GM18505 (cell line): Measurements from ENCODE around the gene CIAO2A.

Source experiments
- ATAC-seq: cut with Tn5 transposase; IDR thresholded peaks from one replicate; pipeline ENCODE4 v1.9.1; 2021; ENCODE audit not compliant: unreplicated experiment
- POLR2A ChIP-seq: IDR thresholded peaks from 4 replicates; pipeline ENCODE4 v1.6.1; 2011; ENCODE audit warnings: borderline replicate concordance; ENCODE audit not compliant: insufficient read depth, insufficient read length; ENCODE audit errors: extremely low read depth

CIAO2A gene

DNA sequence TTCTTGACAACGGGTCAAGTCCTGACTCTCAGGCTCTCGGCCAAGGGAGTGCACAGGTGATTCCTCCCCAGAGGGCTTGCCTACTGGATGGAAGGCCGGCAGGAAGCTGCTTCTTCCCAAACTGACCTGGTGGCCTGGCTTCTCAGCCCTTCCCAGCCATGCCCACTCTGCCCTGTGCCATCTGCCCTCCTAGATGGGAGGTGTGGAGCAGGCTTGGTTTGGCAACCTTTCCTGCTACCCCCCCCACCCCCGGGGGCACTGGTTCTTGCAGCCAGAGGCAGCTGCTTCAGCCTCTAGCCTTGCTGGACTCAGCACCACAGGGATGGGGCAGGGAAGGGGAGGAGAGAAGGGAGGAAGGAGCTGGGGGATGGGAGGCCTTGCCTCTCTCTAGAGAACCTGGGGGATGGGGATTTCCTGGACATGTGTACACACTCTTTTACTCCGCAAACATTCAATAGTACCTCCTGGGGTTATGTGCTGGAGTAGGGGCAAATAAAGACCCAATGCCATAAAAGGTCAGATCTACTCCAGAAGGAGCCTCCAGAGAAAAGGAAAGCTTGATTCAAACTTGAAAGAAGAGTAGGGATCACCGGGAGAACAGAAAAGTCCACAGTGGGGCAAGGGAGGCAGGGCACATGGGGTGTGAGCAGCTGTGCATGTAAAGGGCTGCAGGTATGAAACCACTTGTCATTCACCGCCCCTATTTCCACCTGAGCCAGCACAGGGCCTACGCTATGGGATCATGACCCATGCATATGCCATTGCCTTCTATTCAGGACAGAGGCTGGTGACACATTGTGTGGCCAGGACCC lies 43.2 kb downstream of the CIAO2A start:
- TF ChIP-seq POLR2A, result no peak
- ATAC-seq, result no peak

DNA sequence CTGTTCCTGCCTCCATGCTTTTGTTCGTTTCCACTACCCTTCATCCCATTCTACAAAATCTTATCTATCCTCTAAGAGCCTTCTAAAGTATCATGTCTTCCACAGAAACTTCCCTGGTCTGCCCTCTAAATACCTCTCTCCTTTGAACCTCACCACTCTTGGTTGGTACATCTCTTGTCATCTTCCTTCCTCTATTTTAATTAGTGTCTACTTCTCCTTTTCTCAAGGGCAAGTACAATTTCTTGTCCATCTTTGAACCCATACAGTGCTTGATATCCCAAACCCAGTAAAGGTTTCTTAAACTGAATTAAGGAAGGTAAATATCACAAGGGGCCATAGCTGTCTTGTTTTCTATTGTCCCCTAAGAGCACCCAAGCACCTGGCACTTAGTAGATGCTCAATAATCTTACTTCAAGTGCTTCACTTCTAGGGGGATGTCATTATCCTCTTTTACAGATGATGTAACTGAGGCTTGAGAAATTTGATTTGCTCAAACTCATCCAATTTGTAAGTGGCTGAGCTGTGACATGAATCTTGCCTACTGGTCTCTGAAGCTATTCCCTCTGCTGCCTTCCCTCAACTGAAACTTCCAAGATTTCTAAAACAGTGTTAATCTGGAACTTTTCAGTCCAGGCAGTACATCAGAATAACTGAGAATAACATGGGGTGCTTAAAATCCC lies 44.7 kb downstream of the CIAO2A start:
- TF ChIP-seq POLR2A, result no peak
- ATAC-seq, result no peak

DNA sequence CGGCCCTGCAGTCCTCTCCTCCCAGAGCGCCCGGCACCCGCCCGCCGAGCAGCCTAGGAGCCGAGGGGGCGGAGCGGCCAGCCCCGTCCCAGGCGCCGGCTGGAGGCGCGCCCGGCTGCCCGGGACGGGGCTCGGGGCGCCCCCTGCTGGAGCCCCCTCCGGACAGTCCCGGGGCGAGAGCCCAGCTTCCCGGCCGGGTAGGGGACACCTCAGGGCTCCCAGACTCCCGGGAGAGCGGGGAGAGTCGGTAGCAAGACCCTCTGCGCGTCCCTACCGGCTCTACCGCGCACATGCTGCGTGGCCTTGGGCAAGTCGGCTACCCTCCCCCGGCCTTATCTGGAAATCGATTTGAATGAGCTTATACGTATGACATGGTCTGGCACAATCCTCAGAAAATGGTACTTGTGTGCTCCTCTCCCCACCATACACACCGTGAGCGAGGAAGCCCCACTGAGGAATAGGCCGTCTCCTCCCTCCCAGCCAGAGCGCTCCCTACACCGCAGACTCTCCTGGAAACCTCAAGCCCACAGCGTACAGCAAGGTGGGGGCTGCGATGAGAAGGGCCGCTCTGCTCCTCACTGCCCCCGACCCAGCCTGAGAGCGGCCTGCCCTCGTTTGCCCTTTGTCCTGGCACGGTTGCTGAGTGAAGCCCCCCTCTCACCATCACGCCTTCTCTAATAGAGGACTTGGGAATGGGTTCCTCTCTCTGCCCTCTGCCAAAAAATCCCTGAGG lies 47.1 kb downstream of the CIAO2A start, which contains the start of gene DAPK2:
Gene DAPK2 (minus strand): TSS at position 65 of the 733 bp plus-strand sequence. CDS start 6,224 bp downstream, outside the sequence.
- TF ChIP-seq POLR2A, result peak; percentile 30
- no peak for ATAC-seq

GRCh38 chr15:64045774-64046420 lies 47.7 kb downstream of the CIAO2A start:
- TF ChIP-seq POLR2A, result no peak
- ATAC-seq, result no peak

- TF ChIP-seq POLR2A, result no peak
- ATAC-seq, result no peak
Measured at GRCh38 chr15:64045101-64045435, 48.6 kb downstream of the CIAO2A start.

DNA sequence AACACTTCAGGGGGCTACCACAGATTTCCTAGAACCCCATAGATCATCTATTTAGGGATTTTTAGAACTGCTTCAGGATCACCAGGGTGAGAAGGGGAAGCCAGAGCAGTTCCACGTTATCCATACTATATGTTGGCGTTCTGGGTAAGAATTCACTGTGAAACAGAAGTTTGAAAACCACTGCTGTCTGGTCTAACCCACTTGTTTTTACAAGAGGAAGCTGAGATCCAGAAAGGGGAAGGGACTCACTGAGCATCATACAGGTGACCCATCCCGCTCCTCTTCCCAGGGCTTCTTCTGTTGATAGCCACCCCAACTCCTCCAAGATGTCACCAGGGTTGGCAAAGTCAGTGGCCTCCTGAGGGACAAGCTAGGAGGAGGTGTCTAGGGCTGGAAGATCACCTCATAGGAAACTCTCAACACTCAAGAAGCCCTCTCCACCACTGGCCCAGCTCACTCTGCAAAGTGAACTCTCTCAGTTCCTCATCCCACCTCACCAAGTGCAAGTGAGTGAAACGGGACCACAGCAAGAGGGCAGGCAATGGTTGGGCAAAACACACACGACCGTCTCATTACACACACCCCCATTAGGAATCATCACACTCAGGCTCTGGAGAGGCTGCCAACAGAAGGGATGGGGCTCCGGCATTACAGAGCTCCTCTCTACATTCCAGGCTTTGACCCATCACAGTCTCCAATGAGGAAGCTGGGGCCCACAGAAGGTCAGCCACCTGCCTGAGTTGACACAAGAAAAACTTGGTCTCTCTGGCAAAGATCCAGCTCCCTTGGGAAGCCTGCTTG lies 49.1 kb downstream of the CIAO2A start:
- ATAC-seq, result peak; percentile 52
- no peak for TF ChIP-seq POLR2A

DNA sequence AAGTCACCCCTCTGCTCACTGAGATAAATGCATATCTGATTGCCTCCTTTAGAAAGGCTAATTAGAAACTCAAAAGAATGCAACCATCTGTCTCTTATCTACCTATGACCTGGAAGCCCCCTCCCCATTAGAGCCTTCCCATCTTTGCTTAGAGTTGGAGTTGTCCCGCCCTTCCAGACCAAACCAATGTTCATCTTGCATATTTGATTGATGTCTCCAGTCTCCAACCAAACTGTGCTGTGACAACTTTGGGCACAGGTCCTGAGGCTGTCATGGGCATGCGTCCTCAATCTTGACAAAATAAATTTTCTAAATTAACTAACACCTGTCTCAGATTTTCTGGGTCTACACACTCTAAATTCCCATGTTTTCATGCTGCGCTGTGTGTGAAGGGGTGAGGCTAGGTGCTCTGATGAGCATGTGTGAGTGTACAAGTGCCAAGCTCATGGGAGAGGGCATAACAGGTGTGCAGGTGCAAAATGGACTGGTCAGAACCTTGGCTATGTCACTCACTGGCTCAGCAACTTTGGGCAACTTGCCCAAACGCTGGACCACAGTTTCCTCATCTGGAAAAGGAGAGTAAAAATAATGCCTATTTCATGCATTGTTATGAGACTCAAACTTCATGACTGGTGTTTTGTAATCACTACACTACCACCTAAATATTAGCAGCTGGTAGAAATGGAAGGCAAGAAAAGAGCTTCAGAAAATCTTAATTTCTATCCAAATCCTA lies 54.6 kb downstream of the CIAO2A start:
- ATAC-seq, result no peak
- TF ChIP-seq POLR2A, result no peak

DNA sequence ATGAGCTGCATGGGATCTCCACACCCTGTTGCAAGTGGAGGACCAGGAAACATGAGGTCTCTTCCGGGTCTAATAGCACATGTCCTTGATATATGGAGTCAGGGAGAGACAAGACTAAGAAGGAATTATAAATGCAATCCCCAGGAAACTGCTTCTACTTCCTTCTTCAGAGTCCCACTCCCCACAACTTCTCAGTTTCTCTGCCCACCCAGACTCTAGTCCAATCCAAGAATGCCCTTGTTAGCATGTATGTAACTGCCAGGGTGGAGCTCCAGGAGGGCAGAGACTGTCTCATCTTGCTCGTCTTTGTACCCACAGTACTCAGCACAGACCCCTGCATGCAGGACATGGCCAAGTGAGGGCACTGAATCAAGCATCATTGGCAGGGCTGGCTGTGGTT lies 55.7 kb downstream of the CIAO2A start:
- no peak for ATAC-seq
- no peak for TF ChIP-seq POLR2A

DNA sequence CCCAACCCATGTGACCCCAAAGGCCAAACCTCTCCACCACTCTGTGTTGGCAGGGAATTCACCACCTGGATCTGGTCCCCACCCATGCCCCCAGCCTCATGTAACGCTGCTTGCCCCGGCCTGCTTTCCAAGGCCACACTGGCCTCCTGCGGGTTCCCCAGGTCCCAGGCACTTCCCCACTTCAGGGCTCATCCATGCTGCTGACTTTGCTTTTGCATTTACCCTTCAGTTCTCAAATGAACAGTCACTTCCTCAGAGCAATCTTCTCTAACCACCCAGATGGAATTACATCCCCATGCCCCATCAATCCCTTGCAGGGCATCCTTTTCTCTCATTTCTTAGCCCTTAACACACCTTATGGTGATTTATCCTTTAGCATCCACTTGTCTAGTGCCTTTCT lies 56.5 kb downstream of the CIAO2A start:
- TF ChIP-seq POLR2A, result no peak
- ATAC-seq, result no peak

DNA sequence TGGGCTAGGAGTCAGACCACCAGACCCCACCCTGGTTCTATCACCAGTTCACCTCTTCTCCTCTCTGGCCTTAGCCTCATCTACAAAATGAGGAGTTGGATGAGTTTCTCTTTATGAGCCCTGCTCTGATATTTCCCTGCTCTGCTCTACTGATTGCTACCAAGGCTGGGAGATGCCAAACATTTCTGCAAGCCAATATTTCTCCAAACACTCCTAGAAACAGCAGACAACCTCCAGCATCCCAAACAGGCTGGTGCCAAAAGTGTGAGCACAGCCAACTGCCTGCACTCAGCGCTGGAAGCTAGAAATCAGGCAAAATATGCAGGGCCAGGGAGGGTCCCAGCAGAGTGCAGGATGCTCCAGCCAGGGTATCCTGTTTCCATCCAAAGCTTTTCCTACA lies 58.1 kb downstream of the CIAO2A start:
- ATAC-seq, result no peak
- no peak for TF ChIP-seq POLR2A

DNA sequence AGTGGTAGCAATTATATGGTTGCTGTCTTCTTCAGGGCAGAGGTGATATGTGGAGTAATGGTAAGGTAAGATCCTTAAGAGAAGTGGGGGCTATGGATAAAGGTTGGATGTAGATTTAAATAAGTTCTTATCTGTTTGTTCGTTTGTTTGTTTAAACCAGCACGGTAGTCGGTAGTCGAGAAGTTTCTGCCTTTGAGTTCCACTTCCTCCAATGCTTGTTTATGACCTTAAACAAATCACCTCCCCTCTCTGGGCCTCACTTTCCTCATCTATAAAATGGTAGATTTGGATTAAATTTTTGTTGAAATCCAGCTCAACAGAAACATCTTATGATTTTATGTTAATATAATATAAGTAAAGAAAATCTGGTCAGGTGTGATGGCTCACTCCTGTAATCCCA lies 59.1 kb downstream of the CIAO2A start:
- ATAC-seq, result no peak
- no peak for TF ChIP-seq POLR2A

DNA sequence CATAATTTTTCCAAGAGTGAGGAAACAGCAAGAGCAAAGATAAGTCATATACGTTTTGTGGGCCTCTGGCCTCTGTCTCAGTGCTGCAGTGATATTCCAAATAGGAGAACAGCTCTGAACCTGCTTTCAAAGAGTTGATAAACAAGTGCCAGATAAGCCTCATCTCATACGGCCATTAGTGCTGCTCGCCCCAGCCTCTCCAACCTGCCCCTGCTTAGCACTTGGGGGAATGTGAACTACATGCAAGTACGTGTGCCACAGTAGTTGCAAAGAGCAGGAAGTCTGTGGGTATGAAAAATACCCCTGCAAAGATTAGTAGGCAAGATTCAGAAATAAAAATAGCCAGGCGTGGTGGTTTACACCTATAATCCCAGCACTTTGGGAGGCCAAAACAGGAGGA lies 61.3 kb downstream of the CIAO2A start:
- TF ChIP-seq POLR2A, result no peak
- ATAC-seq, result no peak

GRCh38 chr15:64030123-64030522 lies 63.5 kb downstream of the CIAO2A start:
- ATAC-seq, result no peak
- no peak for TF ChIP-seq POLR2A

- no peak for TF ChIP-seq POLR2A
- ATAC-seq, result no peak
Measured at GRCh38 chr15:64029633-64030032, 64.0 kb downstream of the CIAO2A start.
